Right atrium auricular region (tissue), 2 donors: ENCODE measurements around the gene GTF3C4. TPM values are rescaled to one million over a fixed set of nuclear protein-coding genes. Genes with fewer than 3 reads are reported as not detected.

Experiments used
- DNase-seq: peaks from one replicate; pipeline ENCODE4 v3.0.0-alpha.2; 2019; ENCODE audit warnings: low spot score
- H3K27ac ChIP-seq, 2 donors: fragments of 200-600 bp; sonication (generic); 1 replicate in 1 of 2; 2 replicates in 1 of 2; pipeline ENCODE4 v1.5.1; 2016 to 2019
- H3K27me3 ChIP-seq, 2 donors: fragments of 200-600 bp; sonication (generic); one replicate each; pipeline versions ENCODE4 v1.5.1 to v1.6.0; 2017 to 2019
- H3K36me3 ChIP-seq: fragments of 200-600 bp; sonication (generic); one replicate; pipeline ENCODE4 v1.5.1; 2016
- H3K4me1 ChIP-seq, 2 donors: fragments of 200-600 bp; sonication (generic); one replicate each; pipeline versions ENCODE4 v1.5.1 to v1.6.0; 2017 to 2019
- H3K4me3 ChIP-seq, 2 donors: fragments of 200-600 bp; sonication (generic); 1 replicate in 1 of 2; 2 replicates in 1 of 2; pipeline ENCODE4 v1.5.1; 2017 to 2019; ENCODE audit warnings: mild to moderate bottlenecking in 1 of 2, moderate library complexity in 1 of 2
- H3K9me3 ChIP-seq, 2 donors: fragments of 200-600 bp; sonication (generic); one replicate each; pipeline ENCODE4 v1.5.1; 2019
- total RNA-seq, 2 donors: library from RNA; depleted of rRNA; stranded (reverse); fragments of >200 nt; gene quantifications; one replicate each; pipeline ENCODE4 v1.1.0, GENCODE V29; 2016
- TF ChIP-seq, protein P1 (sequence below), 2 donors: fragments of 200-600 bp; sonication (generic); IDR thresholded peaks; one replicate each; pipeline ENCODE4 v1.5.1; 2019; ENCODE audit warnings: antibody characterized with exemption in 2 of 2

Gene GTF3C4
- total RNA-seq, 2 donors from 2014 or later = 8.6 to 9.1 TPM

DNA sequence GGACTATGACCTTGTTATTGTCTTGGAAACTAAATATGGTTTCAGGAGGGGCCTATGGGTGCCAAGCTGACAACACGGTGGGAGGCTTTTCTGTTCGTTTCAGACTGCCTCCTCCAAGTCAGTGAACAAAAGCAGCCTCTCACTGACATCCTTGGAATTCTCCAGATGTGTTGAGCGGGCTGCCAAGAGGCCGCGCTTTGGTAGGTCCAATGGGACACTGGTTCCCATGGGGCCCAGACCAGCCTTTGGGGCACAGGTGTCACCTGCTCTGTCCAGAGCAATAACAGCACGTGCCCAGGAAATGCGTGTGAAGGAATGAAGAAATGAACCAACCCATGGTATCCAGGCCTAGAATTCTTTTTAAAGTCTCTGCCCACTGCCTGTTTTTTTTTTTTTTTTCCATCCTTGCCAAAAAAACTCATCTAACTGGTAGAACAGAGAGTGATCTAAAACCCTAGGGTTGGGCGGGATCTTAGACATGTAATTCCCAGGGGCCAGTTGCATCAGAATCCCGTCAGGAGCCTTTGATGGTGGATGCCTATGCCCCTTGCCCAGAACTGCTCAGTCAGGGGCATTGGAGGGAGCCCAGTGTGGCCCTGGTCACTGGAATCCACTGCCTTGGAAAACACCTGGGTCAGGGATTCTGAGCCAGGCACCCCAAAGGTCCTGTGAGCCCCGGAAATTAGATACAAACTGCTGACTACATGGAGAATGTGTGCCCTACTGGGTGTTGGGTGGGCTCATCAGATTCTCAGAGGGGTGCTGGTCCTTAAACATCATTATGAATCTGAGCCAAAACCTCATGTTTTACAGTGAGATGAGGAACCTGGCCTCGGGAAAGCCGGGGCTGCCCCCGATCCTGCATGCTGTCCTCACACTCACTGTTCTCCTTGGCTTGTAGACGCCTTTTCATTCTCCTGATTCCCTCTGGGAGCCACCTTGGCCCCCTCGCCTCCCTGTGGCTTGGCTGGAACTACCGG lies 60.1 kb downstream of the GTF3C4 start:
- H3K36me3 ChIP-seq = no peaks in the 10 kb centered on the region
- no peak for DNase-seq
- no peaks in the 10 kb centered on the region for H3K4me1 ChIP-seq
- TF ChIP-seq, protein P1, sequence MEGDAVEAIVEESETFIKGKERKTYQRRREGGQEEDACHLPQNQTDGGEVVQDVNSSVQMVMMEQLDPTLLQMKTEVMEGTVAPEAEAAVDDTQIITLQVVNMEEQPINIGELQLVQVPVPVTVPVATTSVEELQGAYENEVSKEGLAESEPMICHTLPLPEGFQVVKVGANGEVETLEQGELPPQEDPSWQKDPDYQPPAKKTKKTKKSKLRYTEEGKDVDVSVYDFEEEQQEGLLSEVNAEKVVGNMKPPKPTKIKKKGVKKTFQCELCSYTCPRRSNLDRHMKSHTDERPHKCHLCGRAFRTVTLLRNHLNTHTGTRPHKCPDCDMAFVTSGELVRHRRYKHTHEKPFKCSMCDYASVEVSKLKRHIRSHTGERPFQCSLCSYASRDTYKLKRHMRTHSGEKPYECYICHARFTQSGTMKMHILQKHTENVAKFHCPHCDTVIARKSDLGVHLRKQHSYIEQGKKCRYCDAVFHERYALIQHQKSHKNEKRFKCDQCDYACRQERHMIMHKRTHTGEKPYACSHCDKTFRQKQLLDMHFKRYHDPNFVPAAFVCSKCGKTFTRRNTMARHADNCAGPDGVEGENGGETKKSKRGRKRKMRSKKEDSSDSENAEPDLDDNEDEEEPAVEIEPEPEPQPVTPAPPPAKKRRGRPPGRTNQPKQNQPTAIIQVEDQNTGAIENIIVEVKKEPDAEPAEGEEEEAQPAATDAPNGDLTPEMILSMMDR (IDR thresholded peaks at IDR 0.05) = no peak
- no peak overlapping the region for H3K27ac ChIP-seq
- no peaks in the 10 kb centered on the region for H3K9me3 ChIP-seq
- no peak overlapping the region for H3K4me3 ChIP-seq
- no peaks in the 10 kb centered on the region for H3K27me3 ChIP-seq

DNA sequence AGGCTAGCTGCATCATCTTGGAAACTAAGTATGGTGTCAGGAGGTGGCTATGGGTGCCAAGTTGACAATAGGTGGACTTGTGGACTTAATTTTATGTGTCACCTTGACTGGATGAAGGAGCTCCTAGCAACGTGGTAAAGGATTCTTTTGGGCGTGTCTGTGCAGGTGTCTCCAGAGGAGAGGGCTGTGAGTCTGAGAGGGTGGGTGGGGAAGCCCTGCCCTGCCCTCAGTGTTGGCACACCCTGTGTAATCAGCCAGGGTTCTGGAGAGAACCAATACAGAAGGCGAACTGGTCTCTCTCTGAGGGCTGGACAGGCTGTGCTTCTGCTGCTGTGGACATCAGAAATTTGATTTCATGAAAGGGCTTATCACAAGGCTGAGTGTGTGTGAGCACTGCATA lies 61.0 kb downstream of the GTF3C4 start:
- Histone ChIP-seq H3K27me3 (no peaks in the 10 kb centered on the region), H3K4me1 (no peaks in the 10 kb centered on the region), H3K36me3 (no peaks in the 10 kb centered on the region), H3K27ac (no peak overlapping the region), H3K4me3 (no peak overlapping the region), H3K9me3 (no peaks in the 10 kb centered on the region)
- DNase-seq = no peak
- TF ChIP-seq, protein P1 (IDR thresholded peaks at IDR 0.05) = no peak

DNA sequence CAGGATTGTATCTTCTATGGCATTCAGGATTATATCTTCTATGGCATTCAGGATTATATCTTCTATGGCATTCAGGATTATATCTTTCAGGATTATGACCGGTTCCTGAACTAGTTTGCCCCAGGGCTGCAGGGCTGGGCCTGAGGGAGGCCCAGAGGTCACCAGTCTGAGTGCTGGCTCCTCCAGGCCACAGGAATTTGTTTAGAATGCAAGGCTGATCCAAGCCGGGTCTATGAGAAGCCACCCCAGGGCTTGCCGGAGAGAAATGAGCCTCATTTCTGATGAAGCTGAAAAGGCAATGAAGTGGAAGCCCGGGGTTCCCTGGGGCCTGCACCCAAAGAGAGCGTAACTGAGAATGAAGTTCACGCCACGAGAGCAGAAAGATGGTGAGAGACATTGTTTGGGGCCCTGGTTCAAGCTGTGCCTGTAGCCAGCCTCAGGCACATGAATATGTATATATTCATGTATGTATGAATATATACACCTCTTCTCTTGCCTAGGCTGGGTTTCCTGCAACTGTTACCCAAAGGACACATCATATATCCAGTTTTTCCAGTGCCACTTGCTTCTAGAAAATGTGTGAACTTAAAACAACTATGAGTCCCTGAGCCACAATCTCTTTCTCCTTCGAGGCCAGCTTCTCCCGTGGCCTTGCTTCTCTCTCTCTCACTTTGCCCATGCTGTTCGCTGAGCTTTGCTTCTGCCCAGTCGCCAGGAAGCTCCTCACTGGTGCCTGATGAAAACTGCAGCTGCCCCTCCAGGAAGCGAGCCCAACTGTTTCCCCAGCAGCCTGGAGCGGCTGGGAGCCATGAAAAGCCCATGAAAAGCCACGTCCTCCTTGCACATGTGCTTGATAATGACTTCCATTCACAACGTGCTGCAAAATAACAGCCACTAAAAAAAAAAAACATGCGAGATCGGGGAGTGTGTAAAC lies 62.3 kb downstream of the GTF3C4 start:
- no peak for DNase-seq
- Histone ChIP-seq H3K27me3 (no peaks in the 10 kb centered on the region), H3K36me3 (no peaks in the 10 kb centered on the region)

DNA sequence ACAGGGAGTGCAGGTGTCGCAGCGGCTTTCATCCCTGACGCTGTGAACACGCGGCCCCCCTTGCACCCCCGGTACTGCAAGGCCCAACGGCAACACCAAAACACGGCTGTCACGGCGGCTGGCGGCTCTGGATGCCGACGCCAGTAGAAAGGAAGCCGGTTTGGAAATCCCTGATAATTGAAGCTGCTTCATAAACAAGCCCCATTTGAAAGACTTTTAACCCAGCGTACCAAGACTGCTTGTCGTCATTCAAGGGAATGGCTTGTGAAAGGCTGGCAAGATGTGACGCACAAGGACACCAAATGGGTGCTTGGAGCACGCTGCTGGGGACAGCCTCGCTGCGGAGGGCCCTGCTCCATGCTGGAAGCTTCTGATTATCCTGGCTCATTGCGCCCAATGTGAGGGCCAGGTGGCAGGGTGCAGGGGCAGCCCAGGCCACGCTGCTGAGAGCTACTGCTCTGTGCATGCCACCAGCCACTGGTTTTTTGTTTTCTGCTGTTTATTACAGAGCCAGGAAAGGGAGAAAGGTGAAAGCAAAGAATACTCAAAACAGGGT lies 63.1 kb downstream of the GTF3C4 start:
- TF ChIP-seq, protein P1 (IDR thresholded peaks at IDR 0.05) = no peak
- H3K4me1 ChIP-seq = no peaks in the 10 kb centered on the region

More for the DNA sequence above, 62.3 kb downstream of the GTF3C4 start:
- Histone ChIP-seq H3K27ac (no peak overlapping the region), H3K4me3 (no peak overlapping the region), H3K9me3 (no peaks in the 10 kb centered on the region), H3K4me1 (no peaks in the 10 kb centered on the region)
- TF ChIP-seq, protein P1 (IDR thresholded peaks at IDR 0.05) = no peak

DNA sequence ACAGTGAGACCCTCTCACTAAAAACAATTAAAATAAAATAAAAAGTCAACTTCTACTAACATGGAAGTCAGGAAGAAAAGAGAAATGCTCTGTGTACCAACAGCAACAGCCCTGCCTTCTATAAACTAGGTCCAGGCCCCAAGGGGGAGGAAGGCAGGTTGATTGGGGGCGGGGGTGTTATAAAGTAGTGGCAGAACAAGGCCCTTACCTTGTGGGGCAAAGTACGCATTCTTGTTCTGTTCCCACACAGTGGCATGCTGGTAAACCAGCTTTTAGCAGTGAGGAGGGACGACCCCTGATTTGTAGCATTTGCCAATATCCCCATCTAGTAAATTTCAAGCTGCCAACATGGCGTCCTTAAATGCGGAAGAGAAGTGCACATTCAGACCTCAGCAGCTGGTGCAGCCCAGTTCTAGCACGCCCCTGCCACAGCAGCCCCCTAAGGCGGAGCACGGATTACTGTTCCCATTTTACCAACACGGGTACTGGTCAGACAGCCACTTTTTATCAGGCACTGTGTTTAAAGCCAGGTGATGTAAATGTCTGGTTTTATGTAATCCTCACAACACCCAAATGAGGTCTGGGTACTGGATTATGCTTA lies 69.5 kb downstream of the GTF3C4 start:
- H3K27me3 ChIP-seq = no peaks in the 10 kb centered on the region
- TF ChIP-seq, protein P1 (IDR thresholded peaks at IDR 0.05) = no peak
- H3K27ac ChIP-seq = no peak overlapping the region
- H3K9me3 ChIP-seq = no peaks in the 10 kb centered on the region
- H3K4me3 ChIP-seq = no peak overlapping the region
- no peaks in the 10 kb centered on the region for H3K36me3 ChIP-seq
- DNase-seq = no peak
- no peaks in the 10 kb centered on the region for H3K4me1 ChIP-seq

More for the DNA sequence above, 63.1 kb downstream of the GTF3C4 start:
- no peak overlapping the region for H3K4me3 ChIP-seq
- no peaks in the 10 kb centered on the region for H3K9me3 ChIP-seq
- no peaks in the 10 kb centered on the region for H3K27me3 ChIP-seq
- H3K27ac ChIP-seq = no peak overlapping the region
- DNase-seq = no peak
- no peaks in the 10 kb centered on the region for H3K36me3 ChIP-seq
